HG03280 (cell line): ENCODE measurements around the gene KRT34.
"Not testable (repeated sequence)": the region's sequence is repeated elsewhere in the genome, so short reads cannot be mapped to it uniquely, and the experiment has no call there.

Source experiments
- ATAC-seq: cut with Tn5 transposase; IDR thresholded peaks from one replicate; pipeline ENCODE4 v1.9.1; 2021; ENCODE audit warnings: mild to moderate bottlenecking, moderate library complexity; ENCODE audit not compliant: unreplicated experiment

KRT34 gene

GRCh38 chr17:41404024-41404671 is 22.0 kb upstream of the KRT34 start:
- ATAC-seq: no peak

- no peak for ATAC-seq
Measured at GRCh38 chr17:41403404-41404023, 21.4 kb upstream of the KRT34 start.

- ATAC-seq: no peak
Measured at GRCh38 chr17:41402161-41402560, 20.1 kb upstream of the KRT34 start.

- no peak for ATAC-seq
Measured at GRCh38 chr17:41396996-41397660, 15.0 kb upstream of the KRT34 start, which contains the start of gene KRT31. Gene KRT31 (minus strand): TSS chr17:41397608. CDS start chr17:41397539, 69 bp downstream.

DNA sequence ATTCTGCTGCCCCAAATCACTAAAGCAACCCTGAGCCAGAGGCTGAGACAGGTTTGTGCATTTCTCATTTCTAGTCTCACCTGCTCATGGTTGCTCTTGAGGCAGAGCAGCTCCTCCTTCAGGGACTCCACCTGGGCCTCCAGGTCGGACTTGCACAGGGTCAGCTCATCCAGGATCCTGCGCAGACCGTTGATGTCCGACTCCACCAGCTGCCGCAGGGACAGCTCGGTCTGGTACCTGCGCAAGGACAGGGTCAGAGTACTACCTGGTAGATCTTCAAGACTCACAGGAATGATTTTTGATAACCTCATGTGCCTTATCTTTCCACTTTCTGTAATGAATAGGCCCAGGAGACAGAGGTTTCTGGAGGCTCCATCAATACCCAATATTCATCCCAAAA is 14.2 kb upstream of the KRT34 start:
- no peak for ATAC-seq

DNA sequence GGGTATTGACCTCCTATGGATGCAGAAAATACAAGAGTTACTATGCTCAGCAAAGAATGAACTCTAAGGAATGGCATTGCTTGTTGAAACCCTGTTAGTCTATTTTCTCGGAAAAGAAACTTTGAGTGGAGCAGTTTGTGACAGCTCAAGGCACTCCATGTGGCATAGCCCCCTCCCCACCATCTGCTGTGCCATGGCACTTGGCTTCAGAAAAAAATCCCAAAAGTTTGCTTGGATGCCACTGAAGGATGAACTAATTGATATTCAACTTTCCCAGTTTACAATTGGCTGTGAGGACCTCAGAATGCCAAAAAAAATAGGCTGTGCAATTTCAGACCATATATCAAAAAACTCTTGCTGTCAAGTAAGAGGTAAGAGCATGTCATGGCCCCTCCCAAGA is 13.5 kb upstream of the KRT34 start:
- no peak for ATAC-seq

GRCh38 chr17:41395044-41395443 is 12.9 kb upstream of the KRT34 start:
- ATAC-seq: not testable (repeated sequence)

DNA sequence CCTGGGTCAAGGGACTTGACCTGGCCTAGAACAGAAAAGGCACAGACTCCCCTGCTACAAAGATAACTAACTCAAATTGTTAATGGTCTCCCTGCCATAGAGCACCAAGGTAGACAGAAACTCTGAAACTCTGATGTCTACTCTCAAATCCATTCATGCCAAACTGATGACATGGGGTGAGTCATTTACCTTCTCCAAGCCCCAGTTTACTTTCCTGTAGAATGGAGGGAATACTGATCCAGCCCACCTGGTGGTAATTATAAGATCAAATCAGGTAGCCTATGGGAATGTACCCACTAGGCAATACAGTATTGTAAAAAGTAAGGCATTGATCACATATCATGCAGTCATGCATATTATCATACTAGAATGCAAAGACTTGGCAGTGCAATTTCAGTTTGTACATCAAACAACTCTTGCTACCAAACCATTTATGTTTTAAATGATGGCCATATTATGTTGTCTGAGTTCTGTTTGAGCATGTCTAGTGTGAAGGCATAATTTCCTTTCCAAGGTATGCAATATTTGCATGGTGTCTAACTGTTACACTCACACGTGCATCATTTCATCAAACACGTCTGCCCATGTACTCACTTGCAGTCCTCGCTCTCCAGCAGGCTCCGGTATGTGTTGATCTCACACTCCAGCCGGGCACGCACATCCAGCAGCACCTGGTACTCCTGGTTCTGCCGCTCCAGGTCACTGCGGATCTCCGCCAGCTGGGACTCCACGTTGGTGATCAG is 12.3 kb upstream of the KRT34 start:
- ATAC-seq: no peak

DNA sequence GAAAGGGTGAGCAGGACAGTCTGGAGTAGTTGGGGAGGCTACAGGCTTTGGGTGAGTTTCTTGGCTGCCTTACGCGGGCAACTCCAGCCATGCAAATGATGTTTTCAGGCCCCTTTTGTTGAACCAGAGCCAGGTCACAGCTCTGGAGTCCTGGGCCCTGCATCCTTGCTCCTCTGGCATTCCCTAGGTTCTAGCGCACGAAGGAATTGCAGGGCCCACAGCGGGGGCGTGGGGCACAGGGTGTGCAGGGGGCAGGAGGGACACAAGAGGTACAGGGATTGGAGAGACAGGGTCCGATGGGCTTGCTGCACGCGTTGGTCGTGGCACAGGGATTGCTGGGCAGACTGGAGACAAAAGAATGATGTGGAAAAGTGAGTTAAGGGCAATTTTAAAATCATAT is 11.7 kb upstream of the KRT34 start:
- ATAC-seq: no peak

- ATAC-seq: no peak
Measured at GRCh38 chr17:41393294-41393693, 11.2 kb upstream of the KRT34 start.

DNA sequence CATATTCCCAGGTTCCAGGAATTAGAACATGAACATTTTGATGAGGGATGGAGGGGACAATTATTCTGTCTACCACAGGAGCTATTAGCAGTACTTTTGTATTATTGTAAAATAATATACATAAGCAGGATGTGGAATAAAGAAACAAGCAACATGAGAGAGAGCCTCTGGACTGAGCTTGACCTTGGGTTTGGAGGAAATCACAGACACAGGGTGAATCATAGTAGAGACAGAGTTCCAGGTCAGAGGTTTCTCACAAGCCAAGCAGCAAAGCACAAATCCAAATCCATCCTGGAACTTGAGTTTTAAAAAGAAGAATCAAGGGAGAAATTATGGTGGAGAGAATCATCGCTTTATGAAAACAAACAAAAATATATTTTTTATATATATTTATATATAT is 10.2 kb upstream of the KRT34 start:
- ATAC-seq: no peak

DNA sequence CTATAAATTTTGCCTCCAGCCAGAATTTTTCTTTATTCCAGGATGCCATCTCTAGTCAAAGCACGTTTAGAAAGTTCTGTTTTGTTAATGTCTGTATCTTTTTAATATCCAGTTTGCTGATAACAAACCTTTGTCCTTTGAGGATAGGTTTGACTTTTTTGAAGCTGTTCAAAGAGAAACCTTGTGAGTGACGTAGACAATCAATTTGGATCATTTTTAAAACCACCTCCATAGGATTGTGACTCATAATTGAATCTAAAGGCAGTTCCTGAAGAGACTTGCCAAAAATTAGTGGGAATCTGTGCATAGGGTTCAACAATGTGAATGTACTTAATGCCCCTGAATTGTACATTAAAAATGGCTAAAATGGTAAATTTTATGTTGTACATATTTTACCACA is 9.4 kb upstream of the KRT34 start:
- no peak for ATAC-seq

- ATAC-seq: no peak
Measured at GRCh38 chr17:41390411-41390938, 8.4 kb upstream of the KRT34 start.

GRCh38 chr17:41387670-41388069 is 5.6 kb upstream of the KRT34 start:
- no peak for ATAC-seq

DNA sequence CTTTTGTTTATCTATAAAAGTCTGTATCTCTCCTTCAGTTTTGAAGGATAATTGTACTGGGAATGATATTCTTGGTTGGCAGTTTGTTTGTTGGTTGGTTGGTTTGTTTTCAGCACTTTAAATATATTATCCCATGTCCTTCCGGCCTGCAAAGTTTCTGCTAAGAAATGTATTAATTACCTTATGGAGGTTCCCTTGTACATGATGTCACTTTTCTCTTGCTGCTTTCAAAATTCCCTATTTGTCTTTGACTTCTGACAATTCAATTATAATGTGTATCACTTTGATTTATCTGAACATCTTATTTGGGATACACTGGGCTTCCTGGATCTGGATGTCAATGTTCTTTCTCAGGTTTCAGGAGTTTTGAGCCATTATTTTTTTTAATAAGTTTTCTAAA is 4.1 kb upstream of the KRT34 start:
- no peak for ATAC-seq

DNA sequence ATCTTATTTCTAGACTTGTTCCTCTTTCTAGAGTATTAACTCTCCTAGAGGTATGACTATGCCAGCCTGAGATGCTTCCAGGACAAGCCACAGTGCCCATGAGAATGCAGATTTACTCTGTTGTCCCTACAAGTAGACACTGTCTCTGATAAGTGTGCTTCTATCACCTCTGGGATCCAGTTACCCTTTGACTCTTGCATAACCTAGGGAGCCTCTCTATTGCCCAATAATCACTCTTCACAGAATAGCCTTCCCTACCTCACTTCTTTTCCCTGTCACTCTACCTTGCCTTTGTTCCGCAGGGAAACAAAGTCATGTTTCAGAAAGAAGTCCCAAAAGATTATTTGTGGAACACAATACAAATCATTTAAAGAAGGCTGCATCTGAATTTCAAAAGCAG is 1.6 kb upstream of the KRT34 start:
- no peak for ATAC-seq

- no peak for ATAC-seq
Measured at GRCh38 chr17:41382394-41382793, 288 bp upstream of the KRT34 start.

GRCh38 chr17:41380091-41380490 is 2.0 kb downstream of the KRT34 start:
- not testable (repeated sequence) for ATAC-seq

GRCh38 chr17:41377546-41377945 is 4.6 kb downstream of the KRT34 start:
- no peak for ATAC-seq

DNA sequence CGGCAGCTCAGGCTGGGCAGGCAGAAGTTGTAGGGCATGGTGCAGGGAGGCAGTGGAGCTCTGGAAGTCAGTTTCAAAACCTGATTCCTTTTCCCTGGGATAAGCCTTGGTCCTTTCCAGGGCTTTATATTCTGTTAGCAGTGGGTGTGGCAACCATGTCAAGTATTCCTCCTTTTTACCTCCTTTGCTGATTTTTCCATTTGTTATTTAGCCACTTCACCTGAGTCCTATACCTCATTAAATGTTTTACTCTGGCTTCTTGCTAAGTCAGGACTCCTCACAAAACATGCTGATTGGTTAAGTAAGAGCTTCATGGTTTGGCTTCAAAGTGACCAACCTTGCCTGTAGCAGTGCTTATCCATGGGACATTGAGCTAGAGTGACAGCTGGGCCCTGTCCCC is 12.4 kb downstream of the KRT34 start, which contains the start of gene KRT33B:
Gene KRT33B (minus strand): TSS at position 101 of the 400 bp plus-strand sequence. CDS start 63 bp downstream, at position 38.
- no peak for ATAC-seq

DNA sequence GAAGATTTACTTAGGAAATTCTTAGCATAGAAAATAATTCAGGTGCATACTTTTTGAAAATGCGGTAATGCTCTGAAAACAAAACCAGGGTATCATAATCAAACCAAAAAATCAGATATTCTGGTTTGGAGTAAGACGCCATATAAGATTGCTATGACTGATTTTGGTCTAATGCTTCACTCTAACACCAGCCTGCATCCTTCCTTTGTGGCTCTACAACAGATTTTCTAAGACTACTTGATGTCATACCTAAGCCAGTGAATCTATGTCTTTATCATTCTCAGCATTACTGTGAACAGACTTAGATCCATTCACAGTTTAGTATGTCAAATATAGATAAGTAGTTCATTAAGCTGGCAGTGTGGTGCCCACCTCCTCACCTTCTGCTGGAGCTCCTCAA is 13.1 kb downstream of the KRT34 start:
- ATAC-seq: no peak
